ENCODE data around the gene SLC47A2.

The SLC47A2 gene

DNA sequence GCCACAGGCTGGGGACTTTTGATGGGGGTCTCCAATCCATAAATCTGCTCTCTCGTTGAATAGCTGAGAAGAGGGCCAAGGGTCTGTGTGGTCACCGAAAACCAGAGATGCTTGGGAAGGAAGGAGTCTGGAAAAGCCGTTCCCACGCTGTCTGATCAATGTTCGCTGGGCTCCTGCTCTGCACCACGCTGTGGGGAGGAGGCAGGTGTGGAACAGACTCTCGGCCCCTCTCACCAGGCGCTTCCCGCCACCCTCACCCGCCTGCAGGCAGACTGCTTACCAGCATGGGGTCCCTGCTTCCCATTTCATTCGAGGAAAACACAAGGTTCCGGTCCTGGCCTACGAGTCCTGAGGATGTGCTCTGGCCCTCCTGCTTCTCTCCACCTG is 32.4 kb upstream of the SLC47A2 start:
- no peak overlapping the region for H3K4me2 ChIP-seq (ENCODE audit: low read length)
- no peaks in the 10 kb centered on the region for H3K27me3 ChIP-seq (ENCODE audit: low read depth, low read length)
- no peaks in the 10 kb centered on the region for H3K9me3 ChIP-seq (ENCODE audit: insufficient read depth, low read length)
- H4K20me1 ChIP-seq (ENCODE audit: insufficient read depth, low read length) = no peaks in the 10 kb centered on the region
- H2AFZ ChIP-seq (ENCODE audit: low read depth, low read length) = no peak overlapping the region
- peaks cover 13% of the 10 kb centered on the region for H3K4me1 ChIP-seq (ENCODE audit: low read length)
- H3K79me2 ChIP-seq (ENCODE audit: low read length) = no peaks in the 10 kb centered on the region
- no peak for TF ChIP-seq EZH2phosphoT487 (IDR thresholded peaks at IDR 0.05; ENCODE audit: low read depth)
- TF ChIP-seq, protein P1, sequence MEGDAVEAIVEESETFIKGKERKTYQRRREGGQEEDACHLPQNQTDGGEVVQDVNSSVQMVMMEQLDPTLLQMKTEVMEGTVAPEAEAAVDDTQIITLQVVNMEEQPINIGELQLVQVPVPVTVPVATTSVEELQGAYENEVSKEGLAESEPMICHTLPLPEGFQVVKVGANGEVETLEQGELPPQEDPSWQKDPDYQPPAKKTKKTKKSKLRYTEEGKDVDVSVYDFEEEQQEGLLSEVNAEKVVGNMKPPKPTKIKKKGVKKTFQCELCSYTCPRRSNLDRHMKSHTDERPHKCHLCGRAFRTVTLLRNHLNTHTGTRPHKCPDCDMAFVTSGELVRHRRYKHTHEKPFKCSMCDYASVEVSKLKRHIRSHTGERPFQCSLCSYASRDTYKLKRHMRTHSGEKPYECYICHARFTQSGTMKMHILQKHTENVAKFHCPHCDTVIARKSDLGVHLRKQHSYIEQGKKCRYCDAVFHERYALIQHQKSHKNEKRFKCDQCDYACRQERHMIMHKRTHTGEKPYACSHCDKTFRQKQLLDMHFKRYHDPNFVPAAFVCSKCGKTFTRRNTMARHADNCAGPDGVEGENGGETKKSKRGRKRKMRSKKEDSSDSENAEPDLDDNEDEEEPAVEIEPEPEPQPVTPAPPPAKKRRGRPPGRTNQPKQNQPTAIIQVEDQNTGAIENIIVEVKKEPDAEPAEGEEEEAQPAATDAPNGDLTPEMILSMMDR (IDR thresholded peaks at IDR 0.05; ENCODE audit: low read depth, low read length) = no peak
- H3K36me3 ChIP-seq (replicated peaks; ENCODE audit: low read depth, low read length) = no peaks in the 10 kb centered on the region
- no peak overlapping the region for H3K4me3 ChIP-seq (ENCODE audit: low read length)
- no peak overlapping the region for H3K9ac ChIP-seq (ENCODE audit: low read length)
- no peak overlapping the region for H3K27ac ChIP-seq (ENCODE audit: low read length)

DNA sequence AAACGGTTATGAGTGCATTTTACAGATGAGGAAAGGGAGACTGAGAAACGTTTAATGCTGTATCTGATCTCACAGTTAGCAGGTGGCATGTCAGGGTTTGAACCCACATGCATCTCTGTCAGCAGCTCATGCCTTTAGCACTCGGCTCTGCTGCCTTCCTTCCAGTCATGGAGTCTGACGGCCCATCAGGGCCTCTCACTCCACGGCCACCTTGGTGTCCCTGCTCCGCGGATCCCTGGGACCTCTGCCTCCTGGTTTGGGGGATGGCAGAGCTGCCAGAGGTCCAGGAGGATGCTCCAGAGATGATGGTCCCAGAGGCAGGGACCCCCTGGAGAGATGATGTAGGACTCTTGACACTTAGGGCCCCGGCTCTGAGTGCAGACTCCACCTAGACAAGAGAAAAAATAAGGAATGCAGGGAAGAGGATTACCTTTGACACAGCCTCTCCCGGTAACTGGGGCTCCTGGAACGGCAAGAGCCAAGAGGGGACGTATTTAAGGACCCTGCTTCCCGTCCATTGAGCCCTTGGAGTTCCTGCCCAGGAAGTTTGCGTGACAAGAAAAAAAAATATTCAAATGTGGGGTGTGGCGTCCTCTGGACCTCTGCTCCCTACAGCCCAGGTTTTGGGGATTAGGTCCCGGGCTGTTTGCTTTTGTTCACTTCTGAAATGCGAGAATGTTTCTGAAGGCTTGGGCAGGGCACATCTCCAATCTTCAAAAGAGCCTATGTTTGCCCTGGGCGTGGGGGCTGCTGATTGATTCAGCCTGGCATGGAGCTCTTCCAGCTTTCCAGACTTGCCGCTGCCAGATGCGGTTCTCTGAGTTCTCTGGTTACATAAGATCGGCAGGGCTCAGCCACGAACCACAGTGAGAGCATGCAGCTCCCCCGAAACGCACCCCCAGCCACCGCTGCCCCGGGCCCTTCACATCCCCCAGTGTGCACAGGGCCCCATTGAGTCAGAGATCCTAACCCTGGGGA is 31.7 kb upstream of the SLC47A2 start, which contains the start of gene ALDH3A1:
ALDH3A1 (minus strand) TSS at position 470 of the 978 bp plus-strand sequence. CDS start 3,169 bp downstream, outside the sequence.
- no peaks in the 10 kb centered on the region for H3K79me2 ChIP-seq (ENCODE audit: low read length)
- H3K27ac ChIP-seq (ENCODE audit: low read length) = no peak within 1 kb of the TSS
- H2AFZ ChIP-seq (ENCODE audit: low read depth, low read length) = no peak within 1 kb of the TSS
- no peaks in the 10 kb centered on the region for H3K36me3 ChIP-seq (replicated peaks; ENCODE audit: low read depth, low read length)
- no peaks in the 10 kb centered on the region for H3K9me3 ChIP-seq (ENCODE audit: insufficient read depth, low read length)
- no peak within 1 kb of the TSS for H3K9ac ChIP-seq (ENCODE audit: low read length)
- no peaks in the 10 kb centered on the region for H3K27me3 ChIP-seq (ENCODE audit: low read depth, low read length)
- no peaks in the 10 kb centered on the region for H4K20me1 ChIP-seq (ENCODE audit: insufficient read depth, low read length)
- TF ChIP-seq, protein P1 (IDR thresholded peaks at IDR 0.05; ENCODE audit: low read depth, low read length) = no peak
- TF ChIP-seq EZH2phosphoT487 (IDR thresholded peaks at IDR 0.05; ENCODE audit: low read depth) = no peak
- H3K4me2 ChIP-seq (ENCODE audit: low read length) = no peak within 1 kb of the TSS
- H3K4me3 ChIP-seq (ENCODE audit: low read length) = no peak within 1 kb of the TSS
- peaks cover 7% of the 10 kb centered on the region for H3K4me1 ChIP-seq (ENCODE audit: low read length)

DNA sequence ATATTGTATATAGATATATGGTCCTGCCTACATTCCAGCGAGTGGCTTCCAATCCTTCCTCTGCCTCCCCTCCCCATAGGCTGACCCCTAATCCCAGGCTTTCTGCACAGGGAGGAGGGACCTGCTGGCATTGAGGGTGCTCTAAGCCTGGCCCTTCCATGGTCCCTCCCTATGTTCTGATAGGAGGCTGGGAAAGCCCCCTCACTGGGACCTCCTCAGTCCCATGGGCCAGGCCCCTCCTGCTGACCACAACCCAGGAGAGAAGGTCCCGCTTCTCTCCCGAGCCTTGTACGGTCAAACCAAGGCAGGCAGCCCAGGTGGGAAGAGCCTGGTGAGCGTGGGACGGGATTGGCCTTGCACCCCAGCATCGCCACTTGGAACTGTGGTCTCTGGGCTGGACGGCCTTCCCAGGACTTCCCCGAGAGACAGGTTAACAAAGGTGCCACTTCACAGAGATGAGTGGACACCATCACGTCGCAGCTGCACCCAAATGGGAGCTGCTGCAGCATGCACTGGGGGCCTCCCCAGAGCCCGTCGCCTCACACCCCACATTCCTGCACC is 30.9 kb upstream of the SLC47A2 start:
- Histone ChIP-seq H4K20me1 (ENCODE audit: insufficient read depth, low read length) (no peaks in the 10 kb centered on the region), H3K9ac (ENCODE audit: low read length) (no peak overlapping the region), H3K4me1 (ENCODE audit: low read length) (no peaks in the 10 kb centered on the region; the same call in 1 of the 2 replicates), H3K4me2 (ENCODE audit: low read length) (no peak overlapping the region), H2AFZ (ENCODE audit: low read depth, low read length) (no peak overlapping the region), H3K79me2 (ENCODE audit: low read length) (no peaks in the 10 kb centered on the region), H3K27ac (ENCODE audit: low read length) (no peak overlapping the region), H3K9me3 (ENCODE audit: insufficient read depth, low read length) (no peaks in the 10 kb centered on the region), H3K27me3 (ENCODE audit: low read depth, low read length) (no peaks in the 10 kb centered on the region), H3K36me3 (replicated peaks; ENCODE audit: low read depth, low read length) (no peaks in the 10 kb centered on the region), H3K4me3 (ENCODE audit: low read length) (no peak overlapping the region)
- no peak for TF ChIP-seq EZH2phosphoT487 (IDR thresholded peaks at IDR 0.05; ENCODE audit: low read depth)
- TF ChIP-seq, protein P1 (IDR thresholded peaks at IDR 0.05; ENCODE audit: low read depth, low read length) = no peak

- H3K4me1 ChIP-seq (ENCODE audit: low read length) = no peaks in the 10 kb centered on the region
- no peaks in the 10 kb centered on the region for H3K36me3 ChIP-seq (replicated peaks; ENCODE audit: low read depth, low read length)
- H3K27me3 ChIP-seq (ENCODE audit: low read depth, low read length) = no peaks in the 10 kb centered on the region
- H3K9me3 ChIP-seq (ENCODE audit: insufficient read depth, low read length) = no peaks in the 10 kb centered on the region
- TF ChIP-seq, protein P1 (IDR thresholded peaks at IDR 0.05; ENCODE audit: low read depth, low read length) = no peak
- no peak for TF ChIP-seq EZH2phosphoT487 (IDR thresholded peaks at IDR 0.05; ENCODE audit: low read depth)
- no peaks in the 10 kb centered on the region for H3K79me2 ChIP-seq (ENCODE audit: low read length)
- H2AFZ ChIP-seq (ENCODE audit: low read depth, low read length) = no peak overlapping the region
- H3K27ac ChIP-seq (ENCODE audit: low read length) = no peak overlapping the region
- H3K4me3 ChIP-seq (ENCODE audit: low read length) = no peak overlapping the region
- no peak overlapping the region for H3K9ac ChIP-seq (ENCODE audit: low read length)
- no peaks in the 10 kb centered on the region for H4K20me1 ChIP-seq (ENCODE audit: insufficient read depth, low read length)
- H3K4me2 ChIP-seq (ENCODE audit: low read length) = no peak overlapping the region
Observed at GRCh38 chr17:19746517-19746916, 30.1 kb upstream of the SLC47A2 start.
